GM12878 (cell line): ENCODE measurements around the gene UBXN6. TPM values are rescaled to one million over a fixed set of nuclear protein-coding genes. Genes with fewer than 3 reads are reported as not detected.

ENCODE experiments used
- ATAC-seq: fragments of 200-7000 bp; cut with Tn5 transposase; 3 replicates; pipeline ENCODE4 v1.9.1; 2020; ENCODE audit warnings: mild to moderate bottlenecking, moderate library complexity
- BruUV-seq: library from RNA; stranded (reverse); fragments of 400-500 nt; replicated peaks from 2 replicates; lab custom pipeline; 2021; lab: Mats Ljungman, UMichigan
- CTCF ChIA-PET: fragments of 300-600 bp; sonication (Branson Sonifier 250); formaldehyde crosslinking; extraction: SDS; loops from one replicate; lab custom pipeline; 2021; ENCODE audit warnings: inconsistent platforms; lab: Yijun Ruan, JAX
- POLR2A ChIA-PET: fragments of 350-600 bp; formaldehyde crosslinking; extraction: SDS; loops from one replicate; lab custom pipeline; 2021; ENCODE audit warnings: inconsistent platforms; lab: Charles Lee
- RAD21 ChIA-PET: fragments of 300-600 bp; sonication (Branson Sonifier 250); formaldehyde crosslinking; loops from one replicate; lab custom pipeline; 2023; ENCODE audit warnings: antibody characterized with exemption; ENCODE audit not compliant: unreplicated experiment; lab: Charles Lee
- SMC1A ChIA-PET: fragments of 300-600 bp; sonication (Branson Sonifier 250); formaldehyde crosslinking; loops from one replicate; lab custom pipeline; 2023; ENCODE audit not compliant: unreplicated experiment, uncharacterized antibody; lab: Charles Lee
- DNase-seq: peaks from one replicate; pipeline ENCODE4 v3.0.0-alpha.2; 2011; ENCODE audit warnings: low read depth, low spot score
- FAIRE-seq: peaks from 3 replicates; lab custom pipeline; 2011; peaks lifted over from hg19 to GRCh38; lab: Jason Lieb, UNC
- H2AFZ ChIP-seq: 2 replicates; pipeline ENCODE4 v1.6.0; 2011; ENCODE audit warnings: low read depth, low read length, control low read depth; ENCODE audit not compliant: control insufficient read depth
- H3K27ac ChIP-seq: 2 replicates; pipeline ENCODE4 v1.5.1; 2011; ENCODE audit warnings: control low read depth; ENCODE audit not compliant: control insufficient read depth, insufficient read depth
- H3K27me3 ChIP-seq, 2 experiments: replicated peaks in 1 of 2; 2 replicates each; pipeline versions ENCODE4 v1.6.0 to v1.6.1; 2011; ENCODE audit warnings: low read length in 1 of 2; ENCODE audit not compliant: control insufficient read depth in 2 of 2, insufficient read depth in 2 of 2
- H3K36me3 ChIP-seq, 2 experiments: 2 replicates each; pipeline ENCODE4 v1.5.1; 2011; ENCODE audit warnings: low read length in 1 of 2; ENCODE audit not compliant: control insufficient read depth in 2 of 2, insufficient read depth in 2 of 2
- H3K4me1 ChIP-seq: 2 replicates; pipeline ENCODE4 v1.6.1; 2011; ENCODE audit warnings: mild to moderate bottlenecking, low read length, moderate library complexity, mixed read lengths; ENCODE audit not compliant: control insufficient read depth, insufficient read depth
- H3K4me2 ChIP-seq: 2 replicates; pipeline ENCODE4 v1.6.0; 2011; ENCODE audit warnings: control low read depth; ENCODE audit not compliant: control insufficient read depth, insufficient read depth
- H3K4me3 ChIP-seq: fragments of 200-600 bp; sonication (generic); 2 replicates; pipeline ENCODE4 v1.5.1; 2016
- H3K79me2 ChIP-seq: 2 replicates; pipeline ENCODE4 v1.6.0; 2011; ENCODE audit warnings: low read length; ENCODE audit not compliant: control insufficient read depth, insufficient read depth
- H3K9ac ChIP-seq: 2 replicates; pipeline ENCODE4 v1.8.0; 2011; ENCODE audit warnings: low read length, control low read depth, mixed read lengths; ENCODE audit not compliant: control insufficient read depth, insufficient read depth
- H3K9me3 ChIP-seq: replicated peaks from 3 replicates; pipeline ENCODE4 v1.5.1; 2011; ENCODE audit warnings: mild to moderate bottlenecking, low read length; ENCODE audit not compliant: control insufficient read depth, insufficient read depth
- H4K20me1 ChIP-seq: 2 replicates; pipeline ENCODE4 v1.6.0; 2011; ENCODE audit not compliant: control insufficient read depth, insufficient read depth
- BMI1 ChIP-seq: fragments of 450-650 bp; IDR thresholded peaks from 2 replicates; pipeline ENCODE4 v1.6.1; 2016; ENCODE audit warnings: mild to moderate bottlenecking, moderate library complexity, borderline replicate concordance
- CEBPB ChIP-seq, 2 experiments: fragments of 150-350 bp in 1 of 2; IDR thresholded peaks; 2 replicates each; pipeline ENCODE4 v1.6.1; 2012 to 2014; ENCODE audit warnings: low read depth in 2 of 2, low read length in 2 of 2, borderline replicate concordance in 1 of 2, inconsistent platforms in 1 of 2
- CREM ChIP-seq: IDR thresholded peaks from 2 replicates; pipeline ENCODE4 v1.6.1; 2014; ENCODE audit warnings: antibody characterized with exemption, low read depth
- DPF2 ChIP-seq: fragments of 450-650 bp; IDR thresholded peaks from 2 replicates; pipeline ENCODE4 v1.6.1; 2017; ENCODE audit warnings: mild to moderate bottlenecking
- EZH2 ChIP-seq: IDR thresholded peaks from 2 replicates; pipeline ENCODE4 v1.6.1; 2012; ENCODE audit warnings: low read depth, mild to moderate bottlenecking, control low read depth, inconsistent platforms, low read length, borderline replicate concordance; ENCODE audit not compliant: control insufficient read depth
- FOXK2 ChIP-seq: fragments of 450-650 bp; IDR thresholded peaks from 2 replicates; pipeline ENCODE4 v1.6.1; 2017; ENCODE audit warnings: mild to moderate bottlenecking, moderate library complexity
- MYB ChIP-seq: fragments of 150-350 bp; IDR thresholded peaks from 2 replicates; pipeline ENCODE4 v1.6.1; 2014; ENCODE audit warnings: mild to moderate bottlenecking, low read depth, low read length, borderline replicate concordance
- SMC3 ChIP-seq: IDR thresholded peaks from 2 replicates; pipeline ENCODE4 v1.6.1; 2011; ENCODE audit warnings: low read length, improper control_type of control experiment, borderline replicate concordance
- SREBF1 ChIP-seq: IDR thresholded peaks from 2 replicates; pipeline ENCODE4 v1.6.1; 2012; ENCODE audit warnings: mild to moderate bottlenecking, low read length
- TCF3 ChIP-seq: IDR thresholded peaks from 2 replicates; pipeline ENCODE4 v1.6.1; 2012; ENCODE audit warnings: low read depth, mild to moderate bottlenecking, low read length, borderline replicate concordance; ENCODE audit not compliant: insufficient read depth
- ZBED1 ChIP-seq: IDR thresholded peaks from 2 replicates; pipeline ENCODE4 v1.6.1; 2016; ENCODE audit warnings: borderline replicate concordance
- ZNF274 ChIP-seq: IDR thresholded peaks from one replicate; pipeline ENCODE4 v1.8.0; 2011; ENCODE audit not compliant: insufficient read length, insufficient read depth
- WGBS: methylation state at CpG from one replicate; pipeline ENCODE4 v1.1.6; 2016; ENCODE audit warnings: low lambda C conversion rate; ENCODE audit not compliant: insufficient replicate concordance, insufficient coverage; ENCODE audit errors: missing lambda C conversion rate; 5-methylcytosine and 5-hydroxymethylcytosine counted together
- in situ Hi-C: fragments of 300-500 bp; cut with MboI; formaldehyde crosslinking; loops from 9 replicates; pipeline ENCODE4 v1.14.3; 2018; ENCODE audit warnings: mixed read lengths
- intact Hi-C: fragments of 100-400 bp; cut with micrococcal nuclease; formaldehyde crosslinking; loops from one replicate; pipeline ENCODE4 v1.14.2; 2022; ENCODE audit not compliant: unreplicated experiment
- polyA plus RNA-seq, 11 experiments: library from polyadenylated mRNA; depleted of rRNA in 4 of 11; unstranded in 6 of 11; stranded (reverse) in 5 of 11; fragments of >200 nt; fragmentation: Nextera tagmentation in 4 of 11; fragmentation: Illumina TruSeq in 1 of 11; extraction: Ambion mirVana in 4 of 11; extraction: Trizol in 1 of 11; gene quantifications; 1 replicate in 1 of 11; 2 replicates in 10 of 11; pipeline versions ENCODE4 v1.2.1 to v1.2.3, GENCODE V29; 2011 to 2016; ENCODE audit warnings: inconsistent platforms in 2 of 11, missing spikeins in 2 of 11, low read depth in 1 of 11
- total RNA-seq, 4 experiments: library from RNA; depleted of rRNA in 3 of 4; stranded (reverse); fragments of >200 nt in 3 of 4; fragmentation: Illumina TruSeq in 1 of 4; extraction: Trizol in 1 of 4; gene quantifications; 2 replicates each; pipeline versions ENCODE4 v1.2.1 to v1.2.3, GENCODE V29; 2013 to 2021
- TF ChIP-seq, protein P1 (sequence below): IDR thresholded peaks from 2 replicates; pipeline ENCODE4 v1.6.1; 2011; ENCODE audit warnings: borderline replicate concordance, low read depth, mild to moderate bottlenecking, moderate library complexity, mixed read lengths, low read length; ENCODE audit not compliant: insufficient read depth; ENCODE audit errors: extremely low read length
- TF ChIP-seq, protein P2 (sequence below): fragments of 450-650 bp; IDR thresholded peaks from 2 replicates; pipeline ENCODE4 v1.6.1; 2016; ENCODE audit warnings: mild to moderate bottlenecking
- TF ChIP-seq, protein P3 (sequence below): fragments of 450-650 bp; formaldehyde crosslinking; IDR thresholded peaks from 2 replicates; pipeline ENCODE4 v1.5.0; 2022; ENCODE audit warnings: mild to moderate bottlenecking, missing genetic modification characterization

UBXN6 gene
- total and polyA plus RNA-seq, 10 of the 15 experiments (the other 5 are each of a cell fraction or from before 2014, with no cell fraction given) = 0.47 to 50.8 (median 13.0) TPM

DNA sequence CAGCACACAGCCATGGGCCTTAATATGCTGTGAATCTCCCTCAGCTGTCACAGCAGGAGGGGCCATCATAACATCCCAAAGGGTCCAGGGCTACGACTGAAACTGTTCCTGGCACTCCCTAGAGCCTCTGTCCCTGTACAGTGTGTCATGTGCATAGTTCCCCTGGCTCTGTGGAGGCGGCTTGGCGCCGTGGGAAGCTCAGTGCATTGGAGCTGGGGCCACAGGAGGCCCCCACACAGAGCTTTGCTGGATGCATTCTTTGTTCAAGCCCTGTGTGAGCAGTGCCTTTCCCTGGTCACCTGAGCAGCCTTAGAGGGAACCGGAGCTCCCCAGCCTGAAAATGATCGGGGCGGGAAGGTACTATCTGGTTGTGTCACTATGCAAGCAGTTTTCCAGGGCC lies 21.4 kb downstream of the UBXN6 start:
- H3K27me3 ChIP-seq = no peaks in the 10 kb centered on the region
- H4K20me1 ChIP-seq = no peaks in the 10 kb centered on the region
- FAIRE-seq = no peak
- CTCF ChIA-PET = interaction anchor here (1.2 kb wide), 1 partner anchor 34 kb away, joined by 4 read pairs; the partner anchor contains the start of gene CHAF1A
- H3K4me3 ChIP-seq = no peak overlapping the region
- H3K27ac ChIP-seq = no peak overlapping the region
- no peaks in the 10 kb centered on the region for H3K79me2 ChIP-seq
- no TSS peak for BruUV-seq
- peaks cover 13 to 29% of the 10 kb centered on the region in 2 experiments for H3K36me3 ChIP-seq
- SMC1A ChIA-PET = interaction anchor here (0.6 kb wide), 1 partner anchor 130 kb away, joined by 3 read pairs; no protein-coding TSS in a partner anchor
- DNase-seq = no peak
- intact Hi-C loops = no loop called here
- in situ Hi-C loops = no loop called here
- H3K4me2 ChIP-seq = no peak overlapping the region
- POLR2A ChIA-PET = no interaction called here
- TF ChIP-seq CEBPB (IDR thresholded peaks at IDR 0.05; ENCODE audit: borderline replicate concordance in 1 of 2, low read depth in 2 of 2, low read length in 2 of 2) (no peak), BMI1 (no peak), SMC3 (no peak), DPF2 (no peak), TCF3 (no peak), MYB (no peak), FOXK2 (no peak), ZBED1 (no peak), SREBF1 (no peak), CREM (no peak), EZH2 (no peak), ZNF274 (no peak)
- TF ChIP-seq, protein P1, sequence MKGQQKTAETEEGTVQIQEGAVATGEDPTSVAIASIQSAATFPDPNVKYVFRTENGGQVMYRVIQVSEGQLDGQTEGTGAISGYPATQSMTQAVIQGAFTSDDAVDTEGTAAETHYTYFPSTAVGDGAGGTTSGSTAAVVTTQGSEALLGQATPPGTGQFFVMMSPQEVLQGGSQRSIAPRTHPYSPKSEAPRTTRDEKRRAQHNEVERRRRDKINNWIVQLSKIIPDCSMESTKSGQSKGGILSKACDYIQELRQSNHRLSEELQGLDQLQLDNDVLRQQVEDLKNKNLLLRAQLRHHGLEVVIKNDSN = no peak
- TF ChIP-seq, protein P2, sequence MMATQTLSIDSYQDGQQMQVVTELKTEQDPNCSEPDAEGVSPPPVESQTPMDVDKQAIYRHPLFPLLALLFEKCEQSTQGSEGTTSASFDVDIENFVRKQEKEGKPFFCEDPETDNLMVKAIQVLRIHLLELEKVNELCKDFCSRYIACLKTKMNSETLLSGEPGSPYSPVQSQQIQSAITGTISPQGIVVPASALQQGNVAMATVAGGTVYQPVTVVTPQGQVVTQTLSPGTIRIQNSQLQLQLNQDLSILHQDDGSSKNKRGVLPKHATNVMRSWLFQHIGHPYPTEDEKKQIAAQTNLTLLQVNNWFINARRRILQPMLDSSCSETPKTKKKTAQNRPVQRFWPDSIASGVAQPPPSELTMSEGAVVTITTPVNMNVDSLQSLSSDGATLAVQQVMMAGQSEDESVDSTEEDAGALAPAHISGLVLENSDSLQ = no peak
- TF ChIP-seq, protein P3, sequence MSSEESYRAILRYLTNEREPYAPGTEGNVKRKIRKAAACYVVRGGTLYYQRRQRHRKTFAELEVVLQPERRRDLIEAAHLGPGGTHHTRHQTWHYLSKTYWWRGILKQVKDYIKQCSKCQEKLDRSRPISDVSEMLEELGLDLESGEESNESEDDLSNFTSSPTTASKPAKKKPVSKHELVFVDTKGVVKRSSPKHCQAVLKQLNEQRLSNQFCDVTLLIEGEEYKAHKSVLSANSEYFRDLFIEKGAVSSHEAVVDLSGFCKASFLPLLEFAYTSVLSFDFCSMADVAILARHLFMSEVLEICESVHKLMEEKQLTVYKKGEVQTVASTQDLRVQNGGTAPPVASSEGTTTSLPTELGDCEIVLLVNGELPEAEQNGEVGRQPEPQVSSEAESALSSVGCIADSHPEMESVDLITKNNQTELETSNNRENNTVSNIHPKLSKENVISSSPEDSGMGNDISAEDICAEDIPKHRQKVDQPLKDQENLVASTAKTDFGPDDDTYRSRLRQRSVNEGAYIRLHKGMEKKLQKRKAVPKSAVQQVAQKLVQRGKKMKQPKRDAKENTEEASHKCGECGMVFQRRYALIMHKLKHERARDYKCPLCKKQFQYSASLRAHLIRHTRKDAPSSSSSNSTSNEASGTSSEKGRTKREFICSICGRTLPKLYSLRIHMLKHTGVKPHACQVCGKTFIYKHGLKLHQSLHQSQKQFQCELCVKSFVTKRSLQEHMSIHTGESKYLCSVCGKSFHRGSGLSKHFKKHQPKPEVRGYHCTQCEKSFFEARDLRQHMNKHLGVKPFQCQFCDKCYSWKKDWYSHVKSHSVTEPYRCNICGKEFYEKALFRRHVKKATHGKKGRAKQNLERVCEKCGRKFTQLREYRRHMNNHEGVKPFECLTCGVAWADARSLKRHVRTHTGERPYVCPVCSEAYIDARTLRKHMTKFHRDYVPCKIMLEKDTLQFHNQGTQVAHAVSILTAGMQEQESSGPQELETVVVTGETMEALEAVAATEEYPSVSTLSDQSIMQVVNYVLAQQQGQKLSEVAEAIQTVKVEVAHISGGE (CRISPR knock-in tag) = no peak
- peaks cover 16% of the 10 kb centered on the region for H3K4me1 ChIP-seq
- H3K9ac ChIP-seq = no peak overlapping the region
- ATAC-seq = no peak
- no peaks in the 10 kb centered on the region for H3K9me3 ChIP-seq
- WGBS = 95% methylated on average over 7 of the region's 7 CpGs
- H2AFZ ChIP-seq = no peak overlapping the region
- RAD21 ChIA-PET = no interaction called here
